Body of pancreas (tissue), 4 donors: Measurements from ENCODE around the gene LCE7A.

ENCODE experiments used
- CTCF ChIP-seq, 7 experiments: fragments of 450-650 bp in 4 of 7; fragments of 200-600 bp in 3 of 7; sonication (generic) in 3 of 7; IDR thresholded peaks; one replicate each; pipeline ENCODE4 v1.5.1; 2016 to 2019; ENCODE audit warnings: antibody characterized with exemption in 7 of 7
- POLR2A ChIP-seq, 3 donors: fragments of 450-650 bp; IDR thresholded peaks; one replicate each; pipeline ENCODE4 v1.6.1; 2016; ENCODE audit warnings: antibody characterized with exemption in 3 of 3, mild to moderate bottlenecking in 2 of 3

DNA sequence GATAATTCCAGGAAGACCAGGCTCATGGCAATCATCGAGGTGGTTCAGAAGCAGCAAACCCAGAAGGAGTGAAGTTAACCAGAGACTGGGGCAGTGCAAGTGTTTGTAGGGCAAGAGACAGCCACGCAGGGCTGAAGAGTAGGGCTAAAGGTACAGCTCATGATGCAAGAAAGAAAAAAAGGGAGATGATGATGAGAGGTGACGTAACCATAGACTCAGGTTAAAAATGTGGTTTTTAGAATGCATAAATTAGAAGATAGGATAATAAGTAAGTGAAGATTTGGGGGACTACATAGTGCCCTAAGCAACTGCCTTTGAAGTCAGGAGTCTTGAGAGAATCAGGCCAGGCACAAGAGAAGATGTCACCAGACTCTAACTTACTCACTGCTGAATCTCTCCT lies 333 bp downstream of the LCE7A start:
- TF ChIP-seq CTCF (IDR thresholded peaks at IDR 0.05) (no peak), POLR2A (IDR thresholded peaks at IDR 0.05) (no peak)
